HL-60/S4 treated with retinoic acid at 250 ng/mL for 4 days and 3 days (cell line): ENCODE data around the gene SOX6.

Experiments
- in situ Hi-C: fragments of 300-500 bp; cut with MboI; formaldehyde crosslinking; loops from 2 replicates; pipeline ENCODE4 v1.7.0; 2022; ENCODE audit warnings: low sequenced_read_pairs

Gene SOX6

DNA sequence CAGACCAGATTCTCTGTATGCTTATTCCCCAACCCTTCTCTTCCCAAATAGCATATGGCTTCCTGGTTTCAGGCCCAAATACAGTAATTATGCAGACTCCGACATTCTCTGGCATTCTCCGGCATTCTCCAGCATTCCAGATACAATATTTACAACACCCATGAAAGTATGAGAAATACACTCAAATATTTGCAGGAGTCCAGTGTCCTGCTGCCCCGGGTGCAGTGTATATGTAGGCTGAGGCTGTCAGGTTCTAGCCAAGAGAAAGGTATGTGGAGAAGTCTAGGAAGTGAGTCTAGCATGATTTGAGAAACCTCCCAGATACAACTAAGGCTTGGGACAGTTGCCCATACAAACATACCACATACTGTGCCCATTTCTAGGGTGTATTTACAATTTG, 160.7 kb downstream of the SOX6 start:
- in situ Hi-C loops: no loop called here

DNA sequence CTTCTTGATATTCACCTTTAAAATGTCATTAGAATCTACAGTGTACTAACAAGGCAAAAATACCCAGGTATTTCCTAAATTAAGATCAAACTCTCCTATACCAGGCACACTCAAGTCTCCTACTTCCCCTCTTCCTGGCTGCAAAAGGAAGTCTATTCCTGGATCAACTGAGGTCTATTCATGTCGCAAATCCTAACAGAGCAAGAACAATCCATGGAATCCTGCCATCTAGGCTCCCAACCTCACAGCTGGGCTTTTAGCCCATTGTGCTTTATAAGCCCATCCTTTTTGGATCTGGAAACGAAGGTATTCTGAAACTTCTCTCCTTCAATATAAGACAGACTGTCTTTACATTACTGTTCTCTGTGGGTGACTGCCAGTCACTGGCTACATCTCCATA, 161.8 kb downstream of the SOX6 start:
- in situ Hi-C loops: no loop called here

- in situ Hi-C loops: no loop called here
These were observed 162.4 kb downstream of the SOX6 start for GRCh38 chr11:16193897-16194381.

- in situ Hi-C loops: no loop called here
These were observed 164.5 kb downstream of the SOX6 start for GRCh38 chr11:16191868-16192240.

DNA sequence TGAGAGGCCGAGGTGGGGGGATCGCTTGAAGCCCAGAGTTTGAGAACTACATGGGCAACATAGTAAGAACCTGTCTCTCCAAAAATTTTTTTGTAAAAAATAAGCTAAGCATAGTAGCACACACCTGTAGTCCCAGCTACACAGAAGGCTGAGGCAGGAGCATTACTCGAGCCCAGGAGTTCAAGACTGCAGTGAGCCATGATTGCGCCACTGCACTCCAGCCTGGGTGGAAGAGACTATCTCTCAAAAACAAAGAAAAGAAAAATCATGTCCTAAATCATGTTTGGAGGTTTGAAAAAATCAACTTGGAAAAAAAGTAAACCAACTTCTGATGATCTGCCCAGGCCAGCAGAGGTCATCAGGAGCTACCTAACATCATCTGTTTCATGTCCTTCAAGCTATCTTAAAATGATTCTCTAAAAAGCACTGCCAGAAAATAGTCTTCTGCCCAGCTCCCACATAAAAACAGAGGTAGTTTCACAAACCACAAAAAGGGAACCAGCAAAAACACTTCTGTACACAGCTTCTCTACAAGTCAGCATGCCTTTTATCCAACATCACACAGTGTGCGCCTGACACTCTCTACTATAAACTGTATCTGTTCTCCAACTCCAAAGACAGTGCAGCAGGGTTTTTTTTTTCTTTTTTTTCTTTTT, 165.0 kb downstream of the SOX6 start:
- in situ Hi-C loops: no loop called here

DNA sequence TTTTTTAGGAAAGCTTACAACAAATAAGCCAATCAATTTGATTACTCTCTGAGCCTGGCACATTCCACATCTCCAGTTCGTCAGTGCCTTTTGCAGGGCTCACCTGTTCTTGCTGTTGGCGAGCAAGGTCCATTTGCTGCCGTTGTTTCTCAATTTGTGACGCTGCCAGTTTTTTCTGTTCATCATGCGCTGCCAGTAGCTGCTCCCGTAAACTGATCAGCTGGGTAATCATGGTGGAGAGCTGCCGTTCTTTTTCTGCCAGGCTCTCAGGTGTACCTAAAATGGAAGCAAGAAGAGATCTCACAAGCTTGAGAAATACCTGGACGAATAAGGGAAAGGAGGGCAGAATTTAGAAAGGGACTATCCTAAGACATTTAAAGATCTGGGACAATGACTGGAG, 169.7 kb downstream of the SOX6 start:
- in situ Hi-C loops: no loop called here

DNA sequence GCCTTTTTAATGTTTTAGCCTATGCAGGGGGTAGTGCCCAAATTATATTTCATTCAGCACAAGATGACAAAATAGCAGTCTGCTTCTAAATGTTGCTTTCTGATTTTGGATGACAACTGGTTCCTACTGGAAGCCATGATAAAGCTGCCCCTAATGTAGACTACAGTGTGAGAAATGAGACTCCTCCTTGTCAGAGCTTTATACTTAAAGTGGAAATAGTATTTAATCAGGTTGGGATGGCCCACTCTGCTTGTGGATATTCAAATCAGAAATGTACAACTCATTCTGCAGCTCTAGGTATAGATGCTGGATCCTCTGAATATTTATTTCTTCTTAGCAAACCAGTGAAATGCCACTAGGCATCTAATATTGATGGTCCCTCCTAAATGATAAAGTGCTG, 171.3 kb downstream of the SOX6 start:
- in situ Hi-C loops: no loop called here

GRCh38 chr11:16184588-16184987, 171.8 kb downstream of the SOX6 start:
- in situ Hi-C loops: no loop called here

DNA sequence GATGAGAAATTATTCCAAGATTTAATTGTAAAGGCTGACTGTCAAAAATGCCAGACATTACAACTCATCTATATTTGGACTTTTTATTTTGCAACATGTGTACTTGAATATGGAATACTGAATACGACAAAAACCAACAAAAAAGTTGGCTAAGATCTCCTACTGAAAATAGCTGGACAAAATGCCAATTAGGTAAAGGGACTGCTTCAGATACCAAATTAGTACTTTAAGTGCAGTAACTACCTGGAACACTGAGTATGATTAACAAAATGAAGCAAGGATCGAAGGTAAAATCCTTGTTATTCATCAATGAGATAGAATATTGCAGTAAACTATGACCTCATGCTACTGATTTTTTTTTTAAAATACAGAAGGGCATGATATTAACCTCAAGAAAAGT, 173.8 kb downstream of the SOX6 start:
- in situ Hi-C loops: no loop called here

DNA sequence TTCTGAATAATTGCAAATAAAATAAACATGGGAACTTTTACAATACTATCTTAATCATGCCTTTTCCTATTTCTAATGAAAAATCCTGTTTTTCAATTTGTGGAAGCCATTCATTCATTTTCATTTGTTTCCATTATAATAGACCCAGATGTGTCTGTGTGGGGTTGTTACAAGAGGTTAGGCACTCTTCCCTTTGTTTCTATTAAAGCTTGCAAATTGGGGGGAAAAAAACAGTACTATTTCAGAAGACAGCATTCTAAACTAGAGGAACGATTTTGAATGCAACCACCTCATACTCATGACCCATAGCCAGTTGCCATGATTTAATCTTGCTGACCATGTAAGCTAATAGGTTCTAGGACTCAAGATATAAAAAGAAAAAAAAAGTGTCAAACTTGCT, 175.5 kb downstream of the SOX6 start:
- in situ Hi-C loops: no loop called here

DNA sequence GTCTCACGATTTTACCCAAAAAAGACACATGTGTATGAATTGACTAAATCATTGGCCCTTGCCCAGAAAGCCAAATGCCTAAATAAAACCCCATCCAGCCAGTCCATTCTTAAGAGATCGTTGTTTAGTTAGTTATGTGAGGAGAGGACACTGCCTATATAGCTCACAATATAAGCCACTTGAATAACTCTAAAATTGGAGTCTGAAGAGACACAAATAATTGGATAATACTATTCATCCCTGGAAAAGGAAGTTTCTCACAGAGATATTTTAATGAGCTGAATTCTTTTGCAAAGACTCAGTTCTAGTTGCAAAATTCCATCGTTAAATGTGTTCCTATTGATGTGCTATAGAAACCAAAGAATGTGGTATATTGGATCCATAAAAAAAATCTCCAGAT, 176.7 kb downstream of the SOX6 start:
- in situ Hi-C loops: no loop called here

DNA sequence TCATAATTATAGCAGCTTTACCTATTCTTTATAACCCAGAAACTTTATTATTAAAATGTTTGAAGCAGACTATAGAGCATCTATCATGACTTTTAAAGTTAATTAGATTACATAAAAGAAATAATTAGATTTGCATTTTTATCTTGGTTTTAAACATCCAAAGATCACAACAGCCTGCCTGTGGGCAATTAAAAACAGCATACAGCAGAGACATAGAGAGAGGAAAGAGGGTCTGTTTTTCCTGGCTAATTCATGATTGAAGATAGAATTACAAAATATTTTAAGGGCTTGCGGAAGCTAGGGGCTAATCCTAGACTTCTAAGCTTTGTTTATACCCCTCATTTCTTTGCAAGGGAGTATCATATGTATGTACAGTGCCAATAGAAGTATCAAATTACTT, 178.1 kb downstream of the SOX6 start:
- in situ Hi-C loops: no loop called here

DNA sequence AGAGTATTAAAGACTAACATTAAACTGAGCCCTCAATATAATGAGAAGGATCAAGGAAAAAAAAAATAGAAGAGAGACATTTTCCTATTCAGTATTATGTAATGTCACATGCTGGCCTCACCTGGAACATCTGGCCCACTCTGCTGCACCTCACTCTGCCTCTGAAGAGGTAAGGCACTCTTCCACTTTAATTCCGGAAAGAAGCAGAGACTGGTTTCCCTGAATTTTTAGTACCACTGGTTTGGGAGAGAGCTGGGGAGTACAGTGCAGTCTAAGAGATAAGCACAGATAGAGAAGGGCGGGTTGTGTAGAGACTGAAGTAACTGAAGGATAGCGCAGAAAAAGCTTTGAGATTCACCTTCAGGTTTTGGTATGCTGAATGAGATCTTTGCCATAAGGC, 178.7 kb downstream of the SOX6 start:
- in situ Hi-C loops: no loop called here

GRCh38 chr11:16173798-16174197, 182.5 kb downstream of the SOX6 start:
- in situ Hi-C loops: no loop called here

DNA sequence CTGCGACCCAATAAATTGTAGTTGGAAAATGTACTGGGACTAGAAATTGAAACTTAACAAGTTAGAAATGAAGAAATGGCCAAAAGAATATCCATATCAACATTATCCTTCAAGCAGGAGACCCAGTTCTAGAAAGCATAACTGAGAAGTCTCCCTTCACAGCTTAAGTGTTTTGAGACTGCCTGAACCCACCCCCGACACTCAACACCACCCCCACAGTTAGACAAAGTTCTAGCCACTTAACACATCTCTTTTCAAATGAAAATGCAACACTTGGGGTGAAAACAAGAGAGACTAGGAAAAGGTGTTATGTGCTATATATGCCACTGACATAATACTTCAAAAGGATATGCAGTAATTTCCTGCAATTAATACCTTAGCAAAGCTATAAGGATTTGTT, 184.5 kb downstream of the SOX6 start:
- in situ Hi-C loops: no loop called here

DNA sequence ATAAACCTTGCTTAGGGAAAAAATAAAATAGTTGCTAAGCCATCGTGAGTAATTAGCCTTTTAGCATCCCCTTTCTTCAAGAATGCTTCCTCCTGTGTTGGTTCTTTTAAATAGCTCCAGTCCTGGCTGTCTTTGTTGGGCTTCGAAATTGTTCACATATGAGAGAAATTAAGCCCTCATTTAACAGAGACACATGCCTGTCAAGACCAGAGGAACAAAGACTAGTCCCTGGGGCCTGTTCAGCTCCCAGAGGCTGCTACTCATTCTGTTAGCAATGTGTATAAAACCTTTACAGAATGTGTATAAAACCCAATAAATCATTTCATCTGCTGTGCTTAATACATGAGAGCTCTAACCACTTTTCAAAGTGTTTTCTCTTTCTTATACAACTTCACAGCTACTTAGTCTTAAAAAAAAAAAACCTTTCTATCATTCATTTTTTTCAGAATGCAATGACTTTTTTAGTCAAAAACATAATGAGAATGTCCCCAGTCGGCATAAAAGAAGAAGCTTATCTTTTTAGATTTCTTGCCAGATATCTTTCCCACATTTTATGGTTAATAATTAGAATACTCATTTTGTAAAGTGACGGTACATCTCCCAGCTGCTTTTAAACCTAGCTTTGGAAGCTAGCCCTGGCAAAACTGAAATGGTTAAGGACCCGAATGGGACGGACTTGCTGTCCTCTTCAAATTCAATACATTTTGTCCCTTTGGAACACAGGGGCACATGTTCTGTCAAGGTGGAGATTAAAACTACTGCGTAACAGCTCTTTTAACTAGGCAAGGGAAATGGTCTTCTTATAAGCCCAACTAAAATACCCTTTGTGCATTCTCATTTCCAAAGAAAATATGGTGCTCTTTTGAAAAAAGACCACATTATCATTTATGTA, 186.1 kb downstream of the SOX6 start:
- in situ Hi-C loops: no loop called here

DNA sequence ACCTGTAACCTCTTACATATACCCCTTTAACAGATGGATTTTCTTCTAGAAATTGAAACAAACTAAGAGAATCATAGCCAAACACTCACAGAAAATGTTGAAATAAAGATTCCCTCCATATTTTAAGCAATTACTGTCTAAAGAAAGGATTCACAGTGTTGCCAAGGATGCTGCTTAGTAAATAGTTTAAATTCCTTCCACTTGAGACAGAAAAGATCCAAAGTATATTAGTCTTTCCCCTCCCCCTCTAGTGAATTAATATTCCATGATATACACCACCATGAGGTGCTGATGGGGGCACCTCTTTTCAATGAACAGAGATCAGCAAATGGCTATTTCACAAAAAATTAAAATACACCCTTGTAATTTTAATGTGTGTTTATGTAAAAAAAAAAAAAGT, 186.8 kb downstream of the SOX6 start:
- in situ Hi-C loops: no loop called here

DNA sequence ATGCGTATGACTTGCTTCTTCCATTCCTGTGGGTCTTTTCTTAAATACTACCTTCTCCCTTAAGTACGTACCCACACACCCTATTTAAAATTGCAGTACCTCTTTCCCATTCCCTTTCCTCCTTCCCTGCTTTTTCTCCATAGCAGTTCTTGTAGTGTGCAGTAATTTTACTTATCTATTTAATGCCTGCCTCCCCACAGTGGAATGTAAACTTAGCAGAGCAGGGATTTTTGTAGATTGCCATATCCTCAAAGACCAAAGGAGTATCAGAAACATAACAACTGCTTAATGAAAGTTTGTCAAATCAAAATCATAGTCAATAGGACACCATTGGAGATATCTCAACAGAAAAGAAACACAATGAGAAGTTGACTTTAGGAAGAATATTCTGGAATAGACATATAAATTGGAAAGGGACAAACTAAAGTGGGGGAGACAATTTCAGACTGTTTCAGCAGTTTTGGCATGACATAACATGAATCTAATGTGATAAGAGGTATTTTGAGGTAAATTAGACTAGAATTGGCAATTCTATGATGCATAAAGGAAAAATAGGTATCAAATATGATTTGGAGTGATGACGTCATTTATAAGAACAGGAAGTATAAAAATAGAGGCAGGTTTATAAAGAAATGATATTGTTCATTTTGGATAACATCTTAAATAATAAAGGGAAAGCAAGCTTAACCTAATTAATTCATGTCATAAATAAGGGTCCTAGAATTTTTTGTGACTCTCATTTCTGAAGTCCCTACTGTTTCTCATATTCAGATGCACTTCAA, 188.4 kb downstream of the SOX6 start:
- in situ Hi-C loops: no loop called here

DNA sequence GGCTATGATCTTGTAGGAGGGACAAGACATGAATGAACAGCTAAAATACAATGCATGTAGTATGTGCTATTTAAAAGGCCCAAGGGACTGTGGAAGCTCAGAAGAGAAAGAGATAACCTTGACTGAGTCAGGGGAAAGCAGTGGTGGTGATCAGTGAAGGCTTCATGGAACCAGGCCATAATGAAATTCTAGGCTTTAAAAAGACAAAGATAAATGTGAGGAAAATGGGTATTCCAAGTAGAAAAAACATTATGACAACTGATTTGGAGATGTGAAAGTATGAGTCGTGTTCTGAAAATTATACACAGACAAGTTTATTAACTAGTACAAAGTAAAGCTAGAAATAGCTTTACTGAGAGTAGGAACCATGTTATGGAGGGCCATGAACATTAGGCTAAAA, 189.8 kb downstream of the SOX6 start:
- in situ Hi-C loops: no loop called here

- in situ Hi-C loops: no loop called here
These were observed 196.2 kb downstream of the SOX6 start for GRCh38 chr11:16160146-16160545.

- in situ Hi-C loops: no loop called here
These were observed 197.8 kb downstream of the SOX6 start for GRCh38 chr11:16158426-16158994.
